ENCODE results near the gene FAF1.

GRCh38 chr1:50989694-50990093 is 29.6 kb upstream of the FAF1 start:
- TF ChIP-seq CTCF (IDR thresholded peaks at IDR 0.05) (no peak), POLR2A (IDR thresholded peaks at IDR 0.05) (no peak)

Measured in right lobe of liver (tissue), 4 donors.